ENCODE results near the gene VRK1.
A peak's percentile ranks its signal among the peaks of the same experiment; 100 is the strongest.
"Not testable (repeated sequence)": the region's sequence is repeated elsewhere in the genome, so short reads cannot be mapped to it uniquely, and the experiment has no call there.

The VRK1 gene

DNA sequence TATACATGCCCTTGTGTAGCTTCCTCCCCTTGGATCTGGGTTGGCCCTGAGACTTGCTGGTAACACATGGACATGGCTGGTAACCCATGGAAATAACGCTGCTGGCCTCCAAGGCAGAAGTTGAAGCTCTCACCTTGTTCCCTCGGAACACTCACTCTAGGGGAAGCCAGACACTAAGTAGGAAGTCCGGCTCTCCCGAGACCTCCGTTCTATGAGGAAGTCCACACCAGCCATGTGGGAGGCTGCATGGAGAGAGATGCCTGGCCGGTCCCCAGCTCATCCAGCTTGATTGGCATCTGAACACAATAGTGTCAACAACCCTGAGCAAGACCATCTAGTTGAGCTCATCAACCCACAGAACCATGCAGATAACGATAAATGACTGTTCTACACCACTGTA lies 39.7 kb upstream of the VRK1 start:
- no peak overlapping the region for H2AFZ ChIP-seq (ENCODE audit: low read length)
- no peak for DNase-seq
- H3K4me3 ChIP-seq (ENCODE audit: low read length), result no peak overlapping the region
- no peaks in the 10 kb centered on the region for H3F3A ChIP-seq (ENCODE audit: insufficient read depth, low read length)
- H3K27me3 ChIP-seq (replicated peaks; ENCODE audit: insufficient read depth, low read length), result no peaks in the 10 kb centered on the region
- no peak overlapping the region for H3K4me2 ChIP-seq (ENCODE audit: low read depth, low read length)
- no peaks in the 10 kb centered on the region for H4K20me1 ChIP-seq (ENCODE audit: insufficient read depth, low read length)
- no peaks in the 10 kb centered on the region for H3K79me2 ChIP-seq (ENCODE audit: low read length)
- no peak overlapping the region for H3K9ac ChIP-seq (ENCODE audit: low read length)
- no peaks in the 10 kb centered on the region for H3K4me1 ChIP-seq (ENCODE audit: low read length)
- no peaks in the 10 kb centered on the region for H3K9me3 ChIP-seq (replicated peaks; ENCODE audit: insufficient read depth, low read length)
- H3K27ac ChIP-seq (ENCODE audit: low read length), result no peak overlapping the region
- H3K36me3 ChIP-seq (replicated peaks; ENCODE audit: insufficient read depth, low read length), result no peaks in the 10 kb centered on the region
- no peaks in the 10 kb centered on the region for H3K9me2 ChIP-seq (replicated peaks; ENCODE audit: insufficient read depth, low read length)
- TF ChIP-seq, protein P1, sequence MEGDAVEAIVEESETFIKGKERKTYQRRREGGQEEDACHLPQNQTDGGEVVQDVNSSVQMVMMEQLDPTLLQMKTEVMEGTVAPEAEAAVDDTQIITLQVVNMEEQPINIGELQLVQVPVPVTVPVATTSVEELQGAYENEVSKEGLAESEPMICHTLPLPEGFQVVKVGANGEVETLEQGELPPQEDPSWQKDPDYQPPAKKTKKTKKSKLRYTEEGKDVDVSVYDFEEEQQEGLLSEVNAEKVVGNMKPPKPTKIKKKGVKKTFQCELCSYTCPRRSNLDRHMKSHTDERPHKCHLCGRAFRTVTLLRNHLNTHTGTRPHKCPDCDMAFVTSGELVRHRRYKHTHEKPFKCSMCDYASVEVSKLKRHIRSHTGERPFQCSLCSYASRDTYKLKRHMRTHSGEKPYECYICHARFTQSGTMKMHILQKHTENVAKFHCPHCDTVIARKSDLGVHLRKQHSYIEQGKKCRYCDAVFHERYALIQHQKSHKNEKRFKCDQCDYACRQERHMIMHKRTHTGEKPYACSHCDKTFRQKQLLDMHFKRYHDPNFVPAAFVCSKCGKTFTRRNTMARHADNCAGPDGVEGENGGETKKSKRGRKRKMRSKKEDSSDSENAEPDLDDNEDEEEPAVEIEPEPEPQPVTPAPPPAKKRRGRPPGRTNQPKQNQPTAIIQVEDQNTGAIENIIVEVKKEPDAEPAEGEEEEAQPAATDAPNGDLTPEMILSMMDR (IDR thresholded peaks at IDR 0.05; ENCODE audit: low read length), result no peak
- no peak for TF ChIP-seq EZH2 (optimal IDR thresholded peaks at IDR 0.05; ENCODE audit: low read depth, low read length)
- TF ChIP-seq EZH2phosphoT487 (IDR thresholded peaks at IDR 0.05; ENCODE audit: low read length), result no peak

DNA sequence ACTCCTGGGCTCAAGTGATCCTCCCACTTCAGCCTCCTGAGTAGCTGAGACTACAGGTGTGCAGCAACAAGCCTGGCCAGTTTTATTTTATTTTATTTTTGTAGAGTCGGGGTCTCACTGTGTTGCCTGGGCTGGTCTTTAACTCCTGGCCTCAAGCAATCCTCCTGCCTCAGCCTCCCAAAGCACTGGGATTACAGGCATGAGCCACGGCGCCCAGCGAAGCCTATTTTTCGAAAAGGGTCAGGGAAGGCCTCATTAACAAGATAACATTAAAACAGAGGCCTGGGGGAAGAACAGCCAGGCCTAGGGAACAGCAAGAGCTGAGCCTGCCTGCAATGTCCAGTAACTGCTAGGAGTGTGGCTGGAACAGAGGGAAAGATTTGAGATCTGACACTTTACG lies 36.1 kb upstream of the VRK1 start:
- Histone ChIP-seq H3K4me3 (ENCODE audit: low read length) (no peak overlapping the region), H3K9me2 (replicated peaks; ENCODE audit: insufficient read depth, low read length) (no peaks in the 10 kb centered on the region), H3K79me2 (ENCODE audit: low read length) (no peaks in the 10 kb centered on the region), H3F3A (ENCODE audit: insufficient read depth, low read length) (no peaks in the 10 kb centered on the region), H3K36me3 (replicated peaks; ENCODE audit: insufficient read depth, low read length) (no peaks in the 10 kb centered on the region), H3K4me2 (ENCODE audit: low read depth, low read length) (no peak overlapping the region), H3K9ac (ENCODE audit: low read length) (no peak overlapping the region), H4K20me1 (ENCODE audit: insufficient read depth, low read length) (no peaks in the 10 kb centered on the region), H3K9me3 (replicated peaks; ENCODE audit: insufficient read depth, low read length) (no peaks in the 10 kb centered on the region), H2AFZ (ENCODE audit: low read length) (no peak overlapping the region), H3K4me1 (ENCODE audit: low read length) (no peaks in the 10 kb centered on the region), H3K27me3 (replicated peaks; ENCODE audit: insufficient read depth, low read length) (no peaks in the 10 kb centered on the region), H3K27ac (ENCODE audit: low read length) (no peak overlapping the region)
- TF ChIP-seq EZH2 (optimal IDR thresholded peaks at IDR 0.05; ENCODE audit: low read depth, low read length) (no peak), EZH2phosphoT487 (IDR thresholded peaks at IDR 0.05; ENCODE audit: low read length) (no peak)
- no peak for DNase-seq

- no peak overlapping the region for H3K4me3 ChIP-seq (ENCODE audit: low read length)
- H3K27me3 ChIP-seq (replicated peaks; ENCODE audit: insufficient read depth, low read length), result no peaks in the 10 kb centered on the region
- H3K4me1 ChIP-seq (ENCODE audit: low read length), result no peaks in the 10 kb centered on the region
- H3K79me2 ChIP-seq (ENCODE audit: low read length), result no peaks in the 10 kb centered on the region
- H3K4me2 ChIP-seq (ENCODE audit: low read depth, low read length), result no peak overlapping the region
- no peak overlapping the region for H3K27ac ChIP-seq (ENCODE audit: low read length)
- no peak overlapping the region for H3K9ac ChIP-seq (ENCODE audit: low read length)
- H3F3A ChIP-seq (ENCODE audit: insufficient read depth, low read length), result no peaks in the 10 kb centered on the region
- no peak overlapping the region for H2AFZ ChIP-seq (ENCODE audit: low read length)
- no peaks in the 10 kb centered on the region for H3K9me3 ChIP-seq (replicated peaks; ENCODE audit: insufficient read depth, low read length)
- TF ChIP-seq, protein P1 (IDR thresholded peaks at IDR 0.05; ENCODE audit: low read length), result no peak
- TF ChIP-seq EZH2phosphoT487 (IDR thresholded peaks at IDR 0.05; ENCODE audit: low read length) (no peak), EZH2 (optimal IDR thresholded peaks at IDR 0.05; ENCODE audit: low read depth, low read length) (no peak)
- peak; percentile 39 for DNase-seq
- H3K9me2 ChIP-seq (replicated peaks; ENCODE audit: insufficient read depth, low read length), result no peaks in the 10 kb centered on the region
- no peaks in the 10 kb centered on the region for H3K36me3 ChIP-seq (replicated peaks; ENCODE audit: insufficient read depth, low read length)
- no peaks in the 10 kb centered on the region for H4K20me1 ChIP-seq (ENCODE audit: insufficient read depth, low read length)
Observed at GRCh38 chr14:96762650-96763049, 34.5 kb upstream of the VRK1 start.

DNA sequence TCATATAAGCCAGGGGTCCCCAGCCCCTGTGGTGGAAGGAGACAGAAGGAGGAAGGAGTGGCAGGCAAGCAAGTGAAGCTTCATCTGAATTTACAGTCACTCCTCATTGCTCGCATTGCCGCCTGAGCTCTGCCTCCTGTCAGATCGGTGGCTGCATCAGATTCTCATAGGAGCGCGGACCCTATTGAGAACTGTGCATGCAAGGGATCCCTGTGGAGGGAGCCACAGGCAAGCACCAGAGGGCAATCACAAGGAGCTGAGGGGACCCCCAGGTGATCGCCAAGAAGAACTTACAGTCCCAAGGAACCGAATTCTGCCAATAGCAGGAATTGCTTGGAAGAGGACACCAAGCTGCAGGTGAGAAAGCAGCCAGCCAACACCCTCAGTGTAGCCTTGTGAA lies 33.2 kb upstream of the VRK1 start:
- no peaks in the 10 kb centered on the region for H3K4me1 ChIP-seq (ENCODE audit: low read length)
- H3F3A ChIP-seq (ENCODE audit: insufficient read depth, low read length), result no peaks in the 10 kb centered on the region
- no peaks in the 10 kb centered on the region for H3K27me3 ChIP-seq (replicated peaks; ENCODE audit: insufficient read depth, low read length)
- DNase-seq, result no peak
- H3K4me2 ChIP-seq (ENCODE audit: low read depth, low read length), result no peak overlapping the region
- no peak overlapping the region for H2AFZ ChIP-seq (ENCODE audit: low read length)
- no peaks in the 10 kb centered on the region for H3K9me2 ChIP-seq (replicated peaks; ENCODE audit: insufficient read depth, low read length)
- no peaks in the 10 kb centered on the region for H3K79me2 ChIP-seq (ENCODE audit: low read length)
- H4K20me1 ChIP-seq (ENCODE audit: insufficient read depth, low read length), result no peaks in the 10 kb centered on the region
- no peak overlapping the region for H3K4me3 ChIP-seq (ENCODE audit: low read length)
- H3K9me3 ChIP-seq (replicated peaks; ENCODE audit: insufficient read depth, low read length), result no peaks in the 10 kb centered on the region
- H3K27ac ChIP-seq (ENCODE audit: low read length), result no peak overlapping the region
- TF ChIP-seq EZH2 (optimal IDR thresholded peaks at IDR 0.05; ENCODE audit: low read depth, low read length) (no peak), EZH2phosphoT487 (IDR thresholded peaks at IDR 0.05; ENCODE audit: low read length) (no peak)
- TF ChIP-seq, protein P1 (IDR thresholded peaks at IDR 0.05; ENCODE audit: low read length), result no peak
- no peaks in the 10 kb centered on the region for H3K36me3 ChIP-seq (replicated peaks; ENCODE audit: insufficient read depth, low read length)
- H3K9ac ChIP-seq (ENCODE audit: low read length), result no peak overlapping the region

GRCh38 chr14:96765205-96765604 lies 32.0 kb upstream of the VRK1 start:
- H3K9me2 ChIP-seq (replicated peaks; ENCODE audit: insufficient read depth, low read length), result not testable (repeated sequence)

More at GRCh38 chr14:96765205-96765604, 32.0 kb upstream of the VRK1 start:
- H4K20me1 ChIP-seq (ENCODE audit: insufficient read depth, low read length); H2AFZ ChIP-seq (ENCODE audit: low read length); H3K27ac ChIP-seq (ENCODE audit: low read length); H3K9ac ChIP-seq (ENCODE audit: low read length); H3K4me2 ChIP-seq (ENCODE audit: low read depth, low read length); H3K4me1 ChIP-seq (ENCODE audit: low read length); H3K27me3 ChIP-seq (replicated peaks; ENCODE audit: insufficient read depth, low read length); H3K9me3 ChIP-seq (replicated peaks; ENCODE audit: insufficient read depth, low read length); DNase-seq; H3K4me3 ChIP-seq (ENCODE audit: low read length); H3K36me3 ChIP-seq (replicated peaks; ENCODE audit: insufficient read depth, low read length); H3K79me2 ChIP-seq (ENCODE audit: low read length); H3F3A ChIP-seq (ENCODE audit: insufficient read depth, low read length): not testable (repeated sequence)
